Thyroid gland (tissue), 4 donors: ENCODE data around the gene OR5K1. TPM values are rescaled to one million over a fixed set of nuclear protein-coding genes. Genes with fewer than 3 reads are reported as not detected.

Experiments
- DNase-seq, 2 donors: peaks; one replicate each; pipeline ENCODE4 v3.0.0-alpha.2; 2019
- H3K27ac ChIP-seq, 3 donors: fragments of 200-600 bp; sonication (generic); 1 replicate in 2 of 3; 2 replicates in 1 of 3; pipeline ENCODE4 v1.5.1; 2016 to 2019; ENCODE audit warnings: mild to moderate bottlenecking in 1 of 3, moderate library complexity in 1 of 3
- H3K27me3 ChIP-seq: fragments of 200-600 bp; sonication (generic); one replicate; pipeline ENCODE4 v1.5.1; 2019
- H3K36me3 ChIP-seq, 2 donors: fragments of 200-600 bp; sonication (generic); one replicate each; pipeline ENCODE4 v1.5.1; 2016 to 2019
- H3K4me1 ChIP-seq, 2 donors: fragments of 200-600 bp; sonication (generic); one replicate each; pipeline ENCODE4 v1.5.1; 2017 to 2019
- H3K4me3 ChIP-seq, 3 donors: fragments of 200-600 bp; sonication (generic); replicated peaks in 1 of 3; 1 replicate in 2 of 3; 2 replicates in 1 of 3; pipeline ENCODE4 v1.5.1; 2016; ENCODE audit warnings: mild to moderate bottlenecking in 1 of 3
- H3K9me3 ChIP-seq: fragments of 200-600 bp; sonication (generic); one replicate; pipeline ENCODE4 v1.5.1; 2017
- POLR2A ChIP-seq, 2 donors: fragments of 450-650 bp; IDR thresholded peaks; one replicate each; pipeline ENCODE4 v1.6.1; 2017; ENCODE audit warnings: antibody characterized with exemption in 2 of 2, mild to moderate bottlenecking in 2 of 2, moderate library complexity in 1 of 2
- WGBS, 2 donors: methylation state at CpG; one replicate each; pipeline ENCODE4 v1.1.5; 2017; 5-methylcytosine and 5-hydroxymethylcytosine counted together
- intact Hi-C: fragments of 100-400 bp; cut with DNase I; formaldehyde crosslinking; loops from one replicate; pipeline ENCODE4 v1.15.1; 2023
- total RNA-seq, 4 donors: library from RNA; depleted of rRNA; stranded (reverse); fragments of >200 nt; gene quantifications; one replicate each; pipeline ENCODE4 v1.2.3, GENCODE V29; 2016
- TF ChIP-seq, protein P1 (sequence below), 6 experiments: fragments of 200-600 bp in 3 of 6; fragments of 450-650 bp in 3 of 6; sonication (generic) in 3 of 6; IDR thresholded peaks; one replicate each; pipeline ENCODE4 v1.5.1; 2016 to 2019; ENCODE audit warnings: antibody characterized with exemption in 6 of 6, mild to moderate bottlenecking in 2 of 6, inconsistent platforms in 1 of 6, moderate library complexity in 1 of 6

Gene OR5K1
- total RNA-seq, 4 donors from 2014 or later = not detected

DNA sequence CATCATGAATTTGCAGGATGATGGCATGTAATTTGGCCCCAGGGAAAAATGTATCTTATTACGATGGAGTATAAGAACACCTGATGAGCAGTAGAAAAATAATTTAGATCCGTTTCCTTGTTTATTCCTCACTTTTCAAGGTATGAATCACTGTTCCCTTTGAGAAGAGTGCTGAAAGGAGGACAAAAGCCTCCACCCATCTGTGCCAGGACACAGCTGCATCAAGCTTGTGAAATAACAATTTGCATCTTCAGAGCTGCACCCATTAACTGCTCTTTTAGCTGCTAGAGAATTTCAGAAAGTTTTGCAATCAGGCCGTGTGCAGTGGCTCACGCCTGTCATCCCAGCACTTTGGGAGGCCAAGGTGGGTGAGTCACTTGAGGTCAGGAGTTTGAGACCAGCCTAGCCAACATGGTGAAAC, 50.1 kb downstream of the OR5K1 start:
- DNase-seq = no peak

DNA sequence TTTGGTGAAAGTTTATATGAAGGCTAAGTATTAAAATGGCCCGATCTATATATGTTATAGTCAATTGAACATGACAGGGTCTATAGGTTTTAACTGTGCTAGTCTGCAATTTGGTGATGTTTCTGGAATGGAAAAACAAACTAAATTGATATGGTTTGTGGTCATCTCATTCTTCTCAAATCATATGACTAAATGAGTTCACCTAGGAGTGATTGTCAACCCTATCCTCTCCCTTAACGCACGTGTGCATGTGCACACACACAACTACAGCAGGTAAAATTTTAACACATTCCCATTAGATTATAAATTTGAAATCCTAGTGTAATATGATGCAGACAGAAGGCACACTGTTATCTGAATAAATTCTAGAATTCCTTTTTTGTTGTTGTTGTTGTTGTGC, 50.7 kb downstream of the OR5K1 start:
- TF ChIP-seq, protein P1, sequence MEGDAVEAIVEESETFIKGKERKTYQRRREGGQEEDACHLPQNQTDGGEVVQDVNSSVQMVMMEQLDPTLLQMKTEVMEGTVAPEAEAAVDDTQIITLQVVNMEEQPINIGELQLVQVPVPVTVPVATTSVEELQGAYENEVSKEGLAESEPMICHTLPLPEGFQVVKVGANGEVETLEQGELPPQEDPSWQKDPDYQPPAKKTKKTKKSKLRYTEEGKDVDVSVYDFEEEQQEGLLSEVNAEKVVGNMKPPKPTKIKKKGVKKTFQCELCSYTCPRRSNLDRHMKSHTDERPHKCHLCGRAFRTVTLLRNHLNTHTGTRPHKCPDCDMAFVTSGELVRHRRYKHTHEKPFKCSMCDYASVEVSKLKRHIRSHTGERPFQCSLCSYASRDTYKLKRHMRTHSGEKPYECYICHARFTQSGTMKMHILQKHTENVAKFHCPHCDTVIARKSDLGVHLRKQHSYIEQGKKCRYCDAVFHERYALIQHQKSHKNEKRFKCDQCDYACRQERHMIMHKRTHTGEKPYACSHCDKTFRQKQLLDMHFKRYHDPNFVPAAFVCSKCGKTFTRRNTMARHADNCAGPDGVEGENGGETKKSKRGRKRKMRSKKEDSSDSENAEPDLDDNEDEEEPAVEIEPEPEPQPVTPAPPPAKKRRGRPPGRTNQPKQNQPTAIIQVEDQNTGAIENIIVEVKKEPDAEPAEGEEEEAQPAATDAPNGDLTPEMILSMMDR (IDR thresholded peaks at IDR 0.05) = no peak
- TF ChIP-seq POLR2A (IDR thresholded peaks at IDR 0.05) = no peak
- Histone ChIP-seq H3K36me3 (peaks cover 11 to 15% of the 10 kb centered on the region in 2 donors), H3K27ac (no peak overlapping the region), H3K4me1 (no peaks in the 10 kb centered on the region), H3K9me3 (no peaks in the 10 kb centered on the region), H3K27me3 (no peaks in the 10 kb centered on the region), H3K4me3 (no peak overlapping the region)
- no peak for DNase-seq
- intact Hi-C loops = no loop called here
- 97 to 99% methylated on average over 3 of the region's 3 CpGs for WGBS, 2 donors

More for the DNA sequence above, 50.1 kb downstream of the OR5K1 start:
- Histone ChIP-seq H3K36me3 (peaks cover 11 to 15% of the 10 kb centered on the region in 2 donors), H3K4me3 (no peak overlapping the region), H3K27me3 (no peaks in the 10 kb centered on the region), H3K27ac (no peak overlapping the region), H3K4me1 (no peaks in the 10 kb centered on the region), H3K9me3 (no peaks in the 10 kb centered on the region)
- TF ChIP-seq, protein P1 (IDR thresholded peaks at IDR 0.05) = no peak
- TF ChIP-seq POLR2A (IDR thresholded peaks at IDR 0.05) = no peak
- intact Hi-C loops = no loop called here
- WGBS, 2 donors = 85 to 86% methylated on average over 4 of the region's 4 CpGs

DNA sequence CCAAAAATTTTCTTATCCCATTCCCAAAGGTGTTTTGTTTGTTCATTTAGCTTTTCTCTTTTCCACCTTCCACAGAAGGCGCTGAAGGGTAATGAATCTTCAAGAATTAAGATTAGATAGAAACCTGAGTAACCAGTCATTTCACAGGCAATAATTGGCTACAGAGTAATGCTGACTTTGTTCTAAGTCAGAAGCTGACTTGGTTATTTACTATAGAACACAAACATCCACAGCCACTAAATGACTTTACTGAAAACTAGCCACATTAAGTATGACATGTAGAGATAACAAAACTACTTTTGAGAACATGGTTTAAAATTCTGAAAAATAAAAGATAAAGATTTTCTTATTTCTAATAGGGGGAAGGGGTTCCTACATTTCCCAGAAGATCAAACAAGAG, 51.9 kb downstream of the OR5K1 start:
- no peak for TF ChIP-seq POLR2A (IDR thresholded peaks at IDR 0.05)
- TF ChIP-seq, protein P1 (IDR thresholded peaks at IDR 0.05) = no peak
- no peak overlapping the region for H3K27ac ChIP-seq
- intact Hi-C loops = no loop called here
- DNase-seq = no peak
- peaks cover 3 to 4% of the 10 kb centered on the region in 2 donors for H3K4me1 ChIP-seq
- H3K36me3 ChIP-seq = peaks cover 11 to 15% of the 10 kb centered on the region in 2 donors
- no peaks in the 10 kb centered on the region for H3K9me3 ChIP-seq
- no peaks in the 10 kb centered on the region for H3K27me3 ChIP-seq
- WGBS, 2 donors = 94% methylated on average over 1 of the region's 1 CpG
- H3K4me3 ChIP-seq = no peak overlapping the region

DNA sequence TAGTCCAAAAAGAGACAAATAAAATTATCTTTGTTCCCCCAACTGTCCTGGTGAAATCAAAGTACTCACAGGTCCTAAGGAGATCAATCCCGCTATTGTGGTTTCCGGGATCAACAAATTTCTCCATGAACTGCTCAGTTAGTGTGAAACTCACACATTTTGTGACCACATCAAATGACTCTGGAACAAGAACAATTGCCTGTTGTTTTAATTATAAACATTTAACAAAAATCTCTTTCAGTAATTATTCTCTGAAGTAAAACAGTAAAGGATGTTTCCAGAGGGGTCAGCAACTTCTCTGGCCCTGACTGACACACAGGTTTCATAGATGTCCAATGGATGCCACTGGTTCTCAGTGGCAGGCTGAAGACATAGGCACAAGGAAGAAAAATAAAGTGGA, 55.8 kb downstream of the OR5K1 start:
- Histone ChIP-seq H3K9me3 (no peaks in the 10 kb centered on the region), H3K27me3 (no peaks in the 10 kb centered on the region), H3K4me3 (no peak overlapping the region), H3K27ac (no peak overlapping the region), H3K36me3 (peaks cover 11 to 15% of the 10 kb centered on the region in 2 donors), H3K4me1 (peaks cover 11 to 16% of the 10 kb centered on the region in 2 donors)
- no peak for DNase-seq
- intact Hi-C loops = no loop called here
- WGBS, 2 donors = 94 to 96% methylated on average over 2 of the region's 2 CpGs
- TF ChIP-seq POLR2A (IDR thresholded peaks at IDR 0.05) = no peak
- TF ChIP-seq, protein P1 (IDR thresholded peaks at IDR 0.05) = no peak

DNA sequence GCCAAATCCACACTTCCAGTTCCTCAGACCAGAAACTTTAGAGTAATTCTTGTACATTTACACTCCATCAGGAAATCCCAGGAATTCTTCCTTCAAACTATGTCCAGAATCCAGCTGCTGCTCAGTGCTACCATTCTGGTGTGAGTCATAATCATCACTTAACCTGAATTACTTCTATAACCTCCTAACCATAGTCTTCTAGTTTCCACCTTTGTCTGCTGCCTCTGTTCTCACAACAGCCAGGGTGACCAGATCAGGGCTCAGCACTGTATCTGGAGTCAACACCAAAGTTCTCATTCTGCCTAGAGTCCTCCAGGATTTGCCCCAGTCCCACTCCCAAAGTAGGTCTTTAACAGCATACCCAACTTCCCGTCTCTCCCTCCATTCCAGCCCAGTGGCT, 56.4 kb downstream of the OR5K1 start:
- TF ChIP-seq POLR2A (IDR thresholded peaks at IDR 0.05) = no peak
- TF ChIP-seq, protein P1 (IDR thresholded peaks at IDR 0.05) = no peak
- peaks cover 11 to 15% of the 10 kb centered on the region in 2 donors for H3K36me3 ChIP-seq
- no peak overlapping the region for H3K27ac ChIP-seq
- intact Hi-C loops = no loop called here
- no peaks in the 10 kb centered on the region for H3K27me3 ChIP-seq
- no peak for DNase-seq
- H3K4me3 ChIP-seq = no peak overlapping the region
- no peaks in the 10 kb centered on the region for H3K9me3 ChIP-seq
- WGBS, 2 donors = 95 to 100% methylated on average over 1 of the region's 1 CpG
- peaks cover 11 to 16% of the 10 kb centered on the region in 2 donors for H3K4me1 ChIP-seq
